ENCODE data around the gene TMEM41A.
A peak's percentile ranks its signal among the peaks of the same experiment; 100 is the strongest.

DNA sequence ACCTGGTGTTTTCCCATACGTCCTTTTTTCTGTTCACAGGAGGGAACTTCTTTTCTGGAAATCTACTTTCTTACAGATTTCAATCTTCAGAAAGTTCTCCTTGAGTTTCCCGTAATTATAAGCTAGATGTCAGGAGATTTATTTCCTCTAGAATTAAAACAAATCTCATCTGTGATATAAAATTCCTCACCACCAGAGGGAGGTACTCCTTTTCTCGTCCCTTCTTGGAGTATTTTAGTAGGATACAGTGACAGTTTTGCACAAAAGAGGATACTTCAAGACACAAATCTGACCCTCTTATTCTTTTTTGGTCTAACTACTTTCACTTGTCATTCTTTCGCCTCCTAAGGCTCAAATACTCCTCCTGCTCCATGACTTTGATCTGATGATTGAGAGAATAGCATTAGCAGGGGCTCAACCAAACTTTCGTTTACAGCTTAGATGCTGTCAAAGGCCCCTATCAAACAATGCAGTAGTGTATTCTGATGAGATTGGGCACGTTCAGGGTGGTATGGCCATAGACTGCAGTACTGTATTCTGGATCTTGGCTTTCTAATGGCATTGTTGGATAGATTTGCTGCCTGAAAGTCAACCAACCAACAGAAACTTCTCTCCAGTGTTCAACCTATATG lies 38.0 kb downstream of the TMEM41A start:
- TF ChIP-seq CTCF (conservative IDR thresholded peaks at IDR 0.05) (peak; percentile 84), ZFX (IDR thresholded peaks at IDR 0.05) (no peak)
